HL-60 (cell line): Measurements from ENCODE around the gene SPINT1.

Experiments
- DNase-seq, 2 experiments: peaks; one replicate each; pipeline ENCODE4 v3.0.0-alpha.2; 2010 to 2020; ENCODE audit warnings: low read depth in 1 of 2, low spot score in 1 of 2
- H3K27ac ChIP-seq: fragments of 250-450 bp; sonication (Bioruptor Pico); replicated peaks from 2 replicates; pipeline ENCODE4 v1.5.1; 2020; ENCODE audit warnings: mild to moderate bottlenecking, moderate library complexity
- H3K27me3 ChIP-seq: fragments of 250-450 bp; sonication (Bioruptor Pico); 2 replicates; pipeline ENCODE4 v1.5.1; 2021; ENCODE audit warnings: mild to moderate bottlenecking, moderate library complexity; ENCODE audit not compliant: insufficient read depth, poor library complexity, severe bottlenecking
- H3K4me3 ChIP-seq: replicated peaks from 2 replicates; pipeline ENCODE4 v1.5.1; 2011; ENCODE audit warnings: mild to moderate bottlenecking, control low read depth, low read length; ENCODE audit not compliant: insufficient read depth
- CTCF ChIP-seq: IDR thresholded peaks from one replicate; pipeline ENCODE4 v1.5.1; 2011; ENCODE audit warnings: low read length, control low read depth, inconsistent platforms; ENCODE audit not compliant: insufficient read depth
- GABPA ChIP-seq: IDR thresholded peaks from 2 replicates; pipeline ENCODE4 v1.6.1; 2012; ENCODE audit warnings: low read depth
- POLR2AphosphoS5 ChIP-seq: IDR thresholded peaks from 2 replicates; pipeline ENCODE4 v1.6.1; 2012; ENCODE audit warnings: low read depth
- REST ChIP-seq: IDR thresholded peaks from 2 replicates; pipeline ENCODE4 v1.6.1; 2012; ENCODE audit warnings: low read depth; ENCODE audit not compliant: insufficient replicate concordance
- SPI1 ChIP-seq: IDR thresholded peaks from 2 replicates; pipeline ENCODE4 v1.6.1; 2012; ENCODE audit warnings: low read depth, mild to moderate bottlenecking, borderline replicate concordance

The SPINT1 gene

GRCh38 chr15:40863660-40864270 is 19.9 kb downstream of the SPINT1 start:
- TF ChIP-seq REST (no peak), CTCF (no peak), POLR2AphosphoS5 (no peak)

GRCh38 chr15:40867199-40867598 is 23.4 kb downstream of the SPINT1 start:
- Histone ChIP-seq H3K27me3 (no peaks in the 10 kb centered on the region), H3K4me3 (no peak overlapping the region), H3K27ac (no peak overlapping the region)
- DNase-seq = no peak
- TF ChIP-seq GABPA (no peak), SPI1 (no peak), POLR2AphosphoS5 (no peak), CTCF (no peak), REST (no peak)

More at GRCh38 chr15:40863660-40864270, 19.9 kb downstream of the SPINT1 start:
- H3K4me3 ChIP-seq = no peak overlapping the region
- no peaks in the 10 kb centered on the region for H3K27me3 ChIP-seq
- DNase-seq = no peak
- no peak overlapping the region for H3K27ac ChIP-seq

GRCh38 chr15:40869686-40870085 is 25.8 kb downstream of the SPINT1 start:
- DNase-seq = no peak
- Histone ChIP-seq H3K27ac (no peak overlapping the region), H3K4me3 (no peak overlapping the region), H3K27me3 (no peaks in the 10 kb centered on the region)
- TF ChIP-seq POLR2AphosphoS5 = no peak

- no peak overlapping the region for H3K4me3 ChIP-seq
- no peaks in the 10 kb centered on the region for H3K27me3 ChIP-seq
- DNase-seq = no peak
- H3K27ac ChIP-seq = no peak overlapping the region
- TF ChIP-seq CTCF = no peak
- no peak for TF ChIP-seq POLR2AphosphoS5
- no peak for TF ChIP-seq SPI1
- TF ChIP-seq REST = no peak
- no peak for TF ChIP-seq GABPA
Measured at GRCh38 chr15:40870716-40871115, 26.9 kb downstream of the SPINT1 start.
